GDM1 (cell line): ENCODE data around the gene PIK3R2.
A peak's percentile ranks its signal among the peaks of the same experiment; 100 is the strongest.
"Not testable (repeated sequence)": the region's sequence is repeated elsewhere in the genome, so short reads cannot be mapped to it uniquely, and the experiment has no call there.

Experiments used
- DNase-seq: peaks from one replicate; lab custom pipeline; 2025; lab: John Stamatoyannopoulos, UW

PIK3R2 gene

GRCh38 chr19:18152817-18153555 is at the start of gene PIK3R2:
Gene PIK3R2 (plus strand): TSS chr19:18153163. CDS start chr19:18155880, 2,717 bp downstream.
- peak; percentile 97 for DNase-seq

- no peak for DNase-seq
Measured at GRCh38 chr19:18104793-18105131, 48.2 kb upstream of the PIK3R2 start.

- not testable (repeated sequence) for DNase-seq
Measured at GRCh38 chr19:18105259-18105658, 47.7 kb upstream of the PIK3R2 start.

GRCh38 chr19:18107235-18107634 is 45.7 kb upstream of the PIK3R2 start:
- DNase-seq: no peak

- no peak for DNase-seq
Measured at GRCh38 chr19:18108897-18109296, 44.1 kb upstream of the PIK3R2 start.

GRCh38 chr19:18109341-18109732 is 43.6 kb upstream of the PIK3R2 start:
- DNase-seq: no peak

- DNase-seq: no peak
Measured at GRCh38 chr19:18109733-18110608, 43.0 kb upstream of the PIK3R2 start.

- no peak for DNase-seq
Measured at GRCh38 chr19:18110609-18111232, 42.2 kb upstream of the PIK3R2 start.

- peak; percentile 65 for DNase-seq
Measured at GRCh38 chr19:18112989-18113478, 39.9 kb upstream of the PIK3R2 start.

- DNase-seq: no peak
Measured at GRCh38 chr19:18113827-18114226, 39.1 kb upstream of the PIK3R2 start.

- DNase-seq: no peak
Measured at GRCh38 chr19:18114483-18114882, 38.5 kb upstream of the PIK3R2 start.

- no peak for DNase-seq
Measured at GRCh38 chr19:18117364-18117691, 35.6 kb upstream of the PIK3R2 start.

GRCh38 chr19:18117692-18118378 is 35.1 kb upstream of the PIK3R2 start:
- peak; percentile 87 for DNase-seq

- no peak for DNase-seq
Measured at GRCh38 chr19:18118420-18119012, 34.4 kb upstream of the PIK3R2 start.

GRCh38 chr19:18119013-18119716 is 33.8 kb upstream of the PIK3R2 start:
- no peak for DNase-seq

- no peak for DNase-seq
Measured at GRCh38 chr19:18119717-18120105, 33.3 kb upstream of the PIK3R2 start.

GRCh38 chr19:18120127-18120526 is 32.8 kb upstream of the PIK3R2 start:
- DNase-seq: no peak

- DNase-seq: no peak
Measured at GRCh38 chr19:18121166-18121565, 31.8 kb upstream of the PIK3R2 start.

- no peak for DNase-seq
Measured at GRCh38 chr19:18122424-18122823, 30.5 kb upstream of the PIK3R2 start.

GRCh38 chr19:18122860-18123795 is 29.8 kb upstream of the PIK3R2 start:
- DNase-seq: no peak
